SU-DHL-6 (cell line): ENCODE measurements around the gene BRMS1.

Experiments
- CTCF ChIP-seq: fragments of 200-600 bp; sonication (generic); IDR thresholded peaks from one replicate; pipeline ENCODE4 v1.5.1; 2017; ENCODE audit warnings: antibody characterized with exemption, mild to moderate bottlenecking, low read length, moderate library complexity; ENCODE audit not compliant: insufficient read depth, poor library complexity, severe bottlenecking
- EZH2phosphoT487 ChIP-seq: fragments of 200-600 bp; sonication (generic), shearing (Covaris generic); conservative IDR thresholded peaks from 2 replicates; pipeline ENCODE4 v1.6.1; 2018; ENCODE audit warnings: mild to moderate bottlenecking, antibody characterized with exemption, low read length, moderate library complexity, mixed read lengths

- TF ChIP-seq CTCF (no peak), EZH2phosphoT487 (no peak)
These were observed 12.3 kb downstream of the BRMS1 start for GRCh38 chr11:66332371-66333219.
